ENCODE results near the gene TMEM175.

The TMEM175 gene

DNA sequence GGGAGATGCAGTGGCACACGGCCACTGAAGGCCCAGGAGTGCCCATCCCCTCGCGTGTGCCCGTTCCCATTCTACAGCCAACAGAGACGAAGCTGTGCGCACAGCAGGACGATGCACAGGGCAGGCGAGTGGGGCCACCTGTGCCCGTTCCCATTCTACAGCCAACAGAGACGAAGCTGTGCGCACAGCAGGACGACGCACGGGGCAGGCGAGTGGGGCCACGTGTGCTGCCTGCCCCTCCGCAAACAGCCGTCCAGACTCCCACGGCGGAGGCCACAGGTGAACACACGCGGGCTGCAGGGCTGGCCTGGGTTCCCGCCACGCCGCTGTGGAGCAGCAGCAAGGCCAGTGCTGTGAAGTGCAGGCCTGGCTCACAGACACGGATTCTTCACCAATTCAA is 32.2 kb upstream of the TMEM175 start:
- H3K27ac ChIP-seq: no peak overlapping the region
- TF ChIP-seq, protein P1, sequence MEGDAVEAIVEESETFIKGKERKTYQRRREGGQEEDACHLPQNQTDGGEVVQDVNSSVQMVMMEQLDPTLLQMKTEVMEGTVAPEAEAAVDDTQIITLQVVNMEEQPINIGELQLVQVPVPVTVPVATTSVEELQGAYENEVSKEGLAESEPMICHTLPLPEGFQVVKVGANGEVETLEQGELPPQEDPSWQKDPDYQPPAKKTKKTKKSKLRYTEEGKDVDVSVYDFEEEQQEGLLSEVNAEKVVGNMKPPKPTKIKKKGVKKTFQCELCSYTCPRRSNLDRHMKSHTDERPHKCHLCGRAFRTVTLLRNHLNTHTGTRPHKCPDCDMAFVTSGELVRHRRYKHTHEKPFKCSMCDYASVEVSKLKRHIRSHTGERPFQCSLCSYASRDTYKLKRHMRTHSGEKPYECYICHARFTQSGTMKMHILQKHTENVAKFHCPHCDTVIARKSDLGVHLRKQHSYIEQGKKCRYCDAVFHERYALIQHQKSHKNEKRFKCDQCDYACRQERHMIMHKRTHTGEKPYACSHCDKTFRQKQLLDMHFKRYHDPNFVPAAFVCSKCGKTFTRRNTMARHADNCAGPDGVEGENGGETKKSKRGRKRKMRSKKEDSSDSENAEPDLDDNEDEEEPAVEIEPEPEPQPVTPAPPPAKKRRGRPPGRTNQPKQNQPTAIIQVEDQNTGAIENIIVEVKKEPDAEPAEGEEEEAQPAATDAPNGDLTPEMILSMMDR (IDR thresholded peaks at IDR 0.05): no peak
- no peak for TF ChIP-seq ZFX (IDR thresholded peaks at IDR 0.05; ENCODE audit: borderline replicate concordance)

- TF ChIP-seq ZFX (IDR thresholded peaks at IDR 0.05; ENCODE audit: borderline replicate concordance): no peak
- TF ChIP-seq, protein P1 (IDR thresholded peaks at IDR 0.05): no peak
- no peak overlapping the region for H3K27ac ChIP-seq
These were observed 31.5 kb upstream of the TMEM175 start for GRCh38 chr4:900721-901120.

DNA sequence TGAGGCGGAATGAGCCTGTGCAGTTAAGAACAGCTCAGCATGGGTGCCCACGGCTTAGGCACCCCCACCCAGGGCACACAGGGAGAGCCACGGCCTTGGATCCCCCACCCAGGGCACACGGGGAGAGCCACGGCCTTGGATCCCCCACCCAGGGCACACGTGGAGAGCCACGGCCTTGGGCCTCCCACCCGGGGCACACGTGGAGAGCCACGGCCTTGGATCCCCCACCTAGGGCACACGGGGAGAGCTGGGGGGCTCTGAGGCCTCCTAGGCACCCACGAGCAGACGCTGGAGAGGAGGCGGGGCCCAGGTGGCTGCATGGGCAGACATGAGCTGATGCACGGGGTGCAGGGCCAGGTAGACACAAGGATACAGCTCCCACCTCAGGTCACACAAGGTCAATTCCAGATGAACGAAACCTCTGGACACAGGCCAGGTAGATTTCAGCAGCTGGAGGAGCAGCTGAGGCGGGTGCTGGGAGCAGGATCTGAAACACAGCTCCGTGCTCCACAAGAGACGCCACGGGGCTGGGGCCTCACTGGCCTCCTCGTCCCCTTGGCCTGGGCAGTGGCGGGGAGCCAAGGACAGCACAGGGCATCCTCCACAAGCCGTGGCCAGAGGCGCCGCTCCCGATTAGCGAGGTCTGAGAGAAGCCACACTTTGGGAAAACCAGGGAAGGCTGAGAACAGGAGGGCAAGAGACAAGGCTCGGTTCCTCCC is 30.9 kb upstream of the TMEM175 start:
- H3K27ac ChIP-seq: no peak overlapping the region
- no peak for TF ChIP-seq ZFX (IDR thresholded peaks at IDR 0.05; ENCODE audit: borderline replicate concordance)
- TF ChIP-seq, protein P1 (IDR thresholded peaks at IDR 0.05): no peak

DNA sequence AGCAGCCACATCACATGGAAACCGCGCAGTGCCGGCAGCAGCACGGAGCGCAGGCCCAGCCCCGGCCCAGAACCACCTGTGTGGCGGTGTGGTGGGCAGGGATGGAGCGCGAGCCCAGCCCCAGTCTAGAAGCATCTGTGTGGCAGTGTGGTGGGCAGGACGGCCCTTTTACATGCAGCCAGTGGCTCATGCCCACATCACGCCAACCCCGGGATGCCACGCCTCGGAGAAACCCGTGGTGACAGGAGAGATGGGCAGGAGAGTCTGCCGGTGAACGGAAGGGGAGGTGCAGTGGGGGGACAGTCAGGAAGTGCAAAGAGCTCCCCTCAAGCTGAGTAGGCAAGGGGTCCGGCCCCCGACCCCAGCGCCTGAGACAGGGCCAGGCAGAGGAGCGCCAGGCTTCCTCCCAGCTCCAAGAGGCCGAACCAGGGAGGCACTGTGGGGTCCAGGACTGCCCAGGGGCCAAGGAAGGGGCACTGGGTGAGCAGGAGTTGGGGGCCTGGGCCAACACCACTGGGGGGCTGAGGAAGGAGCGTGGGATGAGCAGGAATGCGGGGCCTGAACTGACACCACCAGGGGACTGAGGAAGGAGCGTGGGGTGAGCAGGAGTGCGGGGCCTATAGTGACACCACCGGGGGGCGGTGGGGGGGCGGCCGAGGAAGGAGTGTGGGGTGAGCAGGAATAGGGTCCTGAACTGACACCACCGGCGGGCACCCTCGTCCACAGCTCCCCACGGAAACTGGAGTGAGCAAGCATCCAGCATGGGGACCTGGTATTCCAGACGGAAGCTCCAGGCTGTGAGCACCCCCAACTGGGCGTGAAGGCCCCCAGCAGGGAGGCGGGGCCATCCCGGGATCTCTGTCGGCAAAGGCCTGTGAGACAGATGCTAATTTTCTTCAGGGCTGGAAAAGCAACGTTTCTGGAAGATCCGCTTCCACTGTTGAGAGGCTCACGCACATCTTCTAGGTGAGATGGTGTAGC is 28.9 kb upstream of the TMEM175 start:
- no peak overlapping the region for H3K27ac ChIP-seq
- TF ChIP-seq, protein P1 (IDR thresholded peaks at IDR 0.05): no peak
- TF ChIP-seq ZFX (IDR thresholded peaks at IDR 0.05; ENCODE audit: borderline replicate concordance): no peak

DNA sequence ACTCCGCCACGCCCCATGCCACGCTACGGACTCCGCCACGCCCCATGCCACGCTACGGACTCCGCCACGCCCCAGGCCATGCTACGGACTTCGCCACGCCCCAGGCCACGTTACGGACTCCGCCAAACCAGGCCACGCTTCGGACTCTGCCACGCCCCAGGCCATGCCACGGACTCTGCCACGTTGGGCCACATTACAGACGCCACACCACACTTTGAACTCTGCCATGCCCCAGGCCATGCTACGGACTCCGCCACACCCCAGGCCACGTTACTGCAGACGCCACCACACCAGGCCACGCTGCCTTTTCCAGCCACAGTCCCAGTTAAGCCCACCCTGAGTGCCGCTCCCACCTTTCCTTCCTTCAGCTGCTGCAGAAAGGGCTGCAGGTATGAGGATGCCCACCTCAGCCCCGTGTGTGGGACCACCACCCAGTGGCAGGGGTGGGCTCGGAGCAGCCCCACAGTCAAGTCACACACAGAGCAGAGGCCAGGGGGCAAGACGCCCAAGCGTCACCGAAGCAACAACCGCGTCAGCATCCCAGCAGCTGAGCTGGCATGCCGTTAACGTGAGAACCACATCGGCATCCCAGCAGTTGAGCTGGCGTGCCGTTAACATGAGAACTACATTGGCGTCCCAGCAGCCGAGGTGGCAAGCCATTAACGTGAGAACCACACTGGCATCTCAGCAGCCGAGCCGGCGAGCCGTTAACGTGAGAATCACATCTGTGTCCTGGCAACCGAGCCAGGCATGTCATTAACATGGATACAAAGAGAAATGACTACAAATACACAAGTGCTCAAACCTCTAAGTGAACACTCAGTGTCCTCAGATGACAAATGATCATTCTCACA is 26.5 kb upstream of the TMEM175 start:
- H3K27ac ChIP-seq: no peak overlapping the region
- TF ChIP-seq, protein P1 (IDR thresholded peaks at IDR 0.05): no peak
- TF ChIP-seq ZFX (IDR thresholded peaks at IDR 0.05; ENCODE audit: borderline replicate concordance): no peak

GRCh38 chr4:906339-907102 is 25.7 kb upstream of the TMEM175 start:
- TF ChIP-seq ZFX (IDR thresholded peaks at IDR 0.05; ENCODE audit: borderline replicate concordance): no peak
- TF ChIP-seq, protein P1 (IDR thresholded peaks at IDR 0.05): no peak

More at GRCh38 chr4:906339-907102, 25.7 kb upstream of the TMEM175 start:
- H3K27ac ChIP-seq: no peak overlapping the region
